Activated CD8-positive, alpha-beta memory T cell treated with anti-CD3 and anti-CD28 coated beads, Interleukin-2, amount 50 U/mL, for 48 hours (primary cell): ENCODE results near the gene MRPS31.

Source experiments
- DNase-seq: peaks from one replicate; pipeline ENCODE4 v3.0.0-alpha.2; 2020

The MRPS31 gene

GRCh38 chr13:40770934-40771618 is at the start of gene MRPS31:
MRPS31 (minus strand) TSS chr13:40771190; CDS start chr13:40771136, 54 bp downstream.
- peak; percentile 98 for DNase-seq

- no peak for DNase-seq
Measured at GRCh38 chr13:40819797-40820315, 48.9 kb upstream of the MRPS31 start.

- DNase-seq: no peak
Measured at GRCh38 chr13:40818926-40819325, 47.9 kb upstream of the MRPS31 start.

GRCh38 chr13:40814803-40815202 is 43.8 kb upstream of the MRPS31 start:
- DNase-seq: no peak

GRCh38 chr13:40813667-40814454 is 42.9 kb upstream of the MRPS31 start:
- DNase-seq: no peak

GRCh38 chr13:40812724-40813445 is 41.9 kb upstream of the MRPS31 start:
- DNase-seq: no peak

- DNase-seq: no peak
Measured at GRCh38 chr13:40812102-40812501, 41.1 kb upstream of the MRPS31 start.

- no peak for DNase-seq
Measured at GRCh38 chr13:40809471-40809870, 38.5 kb upstream of the MRPS31 start.

- no peak for DNase-seq
Measured at GRCh38 chr13:40806241-40806640, 35.3 kb upstream of the MRPS31 start.

GRCh38 chr13:40803316-40803715 is 32.3 kb upstream of the MRPS31 start:
- DNase-seq: no peak

- DNase-seq: no peak
Measured at GRCh38 chr13:40801255-40802217, 30.5 kb upstream of the MRPS31 start.

- DNase-seq: no peak
Measured at GRCh38 chr13:40800559-40800958, 29.6 kb upstream of the MRPS31 start.

GRCh38 chr13:40799508-40799907 is 28.5 kb upstream of the MRPS31 start:
- DNase-seq: no peak

GRCh38 chr13:40798380-40798779 is 27.4 kb upstream of the MRPS31 start:
- no peak for DNase-seq

GRCh38 chr13:40796649-40797048 is 25.7 kb upstream of the MRPS31 start:
- no peak for DNase-seq

GRCh38 chr13:40794414-40795368 is 23.7 kb upstream of the MRPS31 start:
- no peak for DNase-seq

GRCh38 chr13:40793339-40793738 is 22.3 kb upstream of the MRPS31 start:
- no peak for DNase-seq

- DNase-seq: no peak
Measured at GRCh38 chr13:40792284-40793051, 21.5 kb upstream of the MRPS31 start.

GRCh38 chr13:40790154-40790616 is 19.2 kb upstream of the MRPS31 start:
- DNase-seq: no peak
